ENCODE results near the gene PSRC1.

PSRC1 gene

GRCh38 chr1:109259674-109260557 is 23.0 kb downstream of the PSRC1 start:
- no peak for DNase-seq (ENCODE audit: low read depth in 1 of 2, low spot score in 1 of 2)

GRCh38 chr1:109258481-109259466 is 24.2 kb downstream of the PSRC1 start:
- DNase-seq (ENCODE audit: low read depth in 1 of 2, low spot score in 1 of 2), result no peak

GRCh38 chr1:109257682-109258421 is 25.1 kb downstream of the PSRC1 start:
- no peak for DNase-seq (ENCODE audit: low read depth in 1 of 2, low spot score in 1 of 2)

- no peak for DNase-seq (ENCODE audit: low read depth in 1 of 2, low spot score in 1 of 2)
Observed at GRCh38 chr1:109256971-109257681, 25.8 kb downstream of the PSRC1 start.

GRCh38 chr1:109256085-109256484 is 26.9 kb downstream of the PSRC1 start:
- DNase-seq (ENCODE audit: low read depth in 1 of 2, low spot score in 1 of 2), result no peak

GRCh38 chr1:109255678-109256077 is 27.3 kb downstream of the PSRC1 start:
- no peak for DNase-seq (ENCODE audit: low read depth in 1 of 2, low spot score in 1 of 2)

- DNase-seq (ENCODE audit: low read depth in 1 of 2, low spot score in 1 of 2), result no peak
Observed at GRCh38 chr1:109255097-109255651, 27.8 kb downstream of the PSRC1 start.

- no peak for DNase-seq (ENCODE audit: low read depth in 1 of 2, low spot score in 1 of 2)
Observed at GRCh38 chr1:109254621-109255096, 28.3 kb downstream of the PSRC1 start.

- no peak for DNase-seq (ENCODE audit: low read depth in 1 of 2, low spot score in 1 of 2)
Observed at GRCh38 chr1:109253803-109254620, 28.9 kb downstream of the PSRC1 start.

GRCh38 chr1:109252893-109253802 is 29.8 kb downstream of the PSRC1 start:
- no peak for DNase-seq (ENCODE audit: low read depth in 1 of 2, low spot score in 1 of 2)

- DNase-seq (ENCODE audit: low read depth in 1 of 2, low spot score in 1 of 2), result no peak
Observed at GRCh38 chr1:109252167-109252892, 30.6 kb downstream of the PSRC1 start.

GRCh38 chr1:109251277-109252166 is 31.4 kb downstream of the PSRC1 start:
- no peak for DNase-seq (ENCODE audit: low read depth in 1 of 2, low spot score in 1 of 2)

- DNase-seq (ENCODE audit: low read depth in 1 of 2, low spot score in 1 of 2), result no peak
Observed at GRCh38 chr1:109250454-109251276, 32.3 kb downstream of the PSRC1 start.

- no peak for DNase-seq (ENCODE audit: low read depth in 1 of 2, low spot score in 1 of 2)
Observed at GRCh38 chr1:109249654-109250401, 33.1 kb downstream of the PSRC1 start.
